H9 (cell line): Measurements from ENCODE around the gene KLHL14. TPM values are rescaled to one million over a fixed set of nuclear protein-coding genes. Genes with fewer than 3 reads are reported as not detected.

Experiments used
- DNase-seq: peaks from one replicate; pipeline ENCODE4 v3.0.0-alpha.2; 2017
- H2AFZ ChIP-seq: one replicate; pipeline ENCODE4 v1.6.1; 2013; ENCODE audit warnings: mild to moderate bottlenecking, low read length, control low read depth, moderate library complexity
- H2AK5ac ChIP-seq: 2 replicates; pipeline ENCODE4 v1.6.1; 2013; ENCODE audit warnings: low read length, control low read depth, mixed read lengths; ENCODE audit not compliant: insufficient read length
- H2BK120ac ChIP-seq: one replicate; pipeline ENCODE4 v1.6.1; 2013; ENCODE audit warnings: low read depth, mild to moderate bottlenecking, low read length, control low read depth, inconsistent platforms; ENCODE audit not compliant: poor library complexity, severe bottlenecking
- H2BK12ac ChIP-seq: 2 replicates; pipeline ENCODE4 v1.6.1; 2013; ENCODE audit warnings: low read length, control low read depth, mixed read lengths, low read depth; ENCODE audit not compliant: insufficient read length
- H2BK15ac ChIP-seq: 2 replicates; pipeline ENCODE4 v1.6.1; 2013; ENCODE audit warnings: low read depth, low read length, control low read depth
- H2BK20ac ChIP-seq: one replicate; pipeline ENCODE4 v1.6.1; 2013; ENCODE audit warnings: low read depth, mild to moderate bottlenecking, low read length, control low read depth, inconsistent platforms; ENCODE audit not compliant: poor library complexity, severe bottlenecking
- H2BK5ac ChIP-seq: 2 replicates; pipeline ENCODE4 v1.6.1; 2013; ENCODE audit warnings: low read length, control low read depth, mixed read lengths; ENCODE audit not compliant: insufficient read length
- H3K14ac ChIP-seq: 2 replicates; pipeline ENCODE4 v1.6.1; 2013; ENCODE audit warnings: low read length, control low read depth; ENCODE audit not compliant: insufficient read depth
- H3K18ac ChIP-seq: 2 replicates; pipeline ENCODE4 v1.6.1; 2013; ENCODE audit warnings: low read depth, mild to moderate bottlenecking, mixed read lengths, low read length, control low read depth; ENCODE audit not compliant: insufficient read length
- H3K23ac ChIP-seq: 2 replicates; pipeline ENCODE4 v1.6.1; 2013; ENCODE audit warnings: low read length, control low read depth, mixed read lengths, low read depth; ENCODE audit not compliant: insufficient read length
- H3K23me2 ChIP-seq: 2 replicates; pipeline ENCODE4 v1.6.1; 2013; ENCODE audit warnings: low read depth, mild to moderate bottlenecking, mixed read lengths, low read length, control low read depth; ENCODE audit not compliant: insufficient read length, poor library complexity, severe bottlenecking
- H3K27ac ChIP-seq: 2 replicates; pipeline ENCODE4 v1.5.1; 2013; ENCODE audit warnings: low read length, control low read depth, mixed read lengths, low read depth; ENCODE audit not compliant: insufficient read length
- H3K27me3 ChIP-seq: 2 replicates; pipeline ENCODE4 v1.6.1; 2013; ENCODE audit warnings: low read length, control low read depth, inconsistent platforms; ENCODE audit not compliant: insufficient read depth
- H3K4ac ChIP-seq: 2 replicates; pipeline ENCODE4 v1.6.1; 2013; ENCODE audit warnings: low read depth, mild to moderate bottlenecking, control low read depth, inconsistent platforms, low read length, moderate library complexity
- H3K4me1 ChIP-seq: 2 replicates; pipeline ENCODE4 v1.6.1; 2013; ENCODE audit warnings: low read length, control low read depth, inconsistent platforms; ENCODE audit not compliant: insufficient read depth
- H3K4me2 ChIP-seq: 2 replicates; pipeline ENCODE4 v1.6.1; 2013; ENCODE audit warnings: low read length, control low read depth, mixed read lengths; ENCODE audit not compliant: insufficient read length, insufficient read depth
- H3K56ac ChIP-seq: 2 replicates; pipeline ENCODE4 v1.6.1; 2013; ENCODE audit warnings: low read depth, mild to moderate bottlenecking, mixed read lengths, low read length, control low read depth; ENCODE audit not compliant: insufficient read length
- H3K79me1 ChIP-seq: 2 replicates; pipeline ENCODE4 v1.6.1; 2013; ENCODE audit warnings: low read depth, mild to moderate bottlenecking, moderate library complexity, low read length, control low read depth, inconsistent platforms; ENCODE audit not compliant: insufficient read depth, poor library complexity, severe bottlenecking
- H3K79me2 ChIP-seq: 2 replicates; pipeline ENCODE4 v1.6.1; 2013; ENCODE audit warnings: low read length, control low read depth, inconsistent platforms; ENCODE audit not compliant: insufficient read depth
- H3K9ac ChIP-seq: 2 replicates; pipeline ENCODE4 v1.6.1; 2013; ENCODE audit warnings: low read length, control low read depth, mixed read lengths; ENCODE audit not compliant: insufficient read length; ENCODE audit errors: extremely low read depth
- H3K9me3 ChIP-seq: one replicate; pipeline ENCODE4 v1.6.1; 2013; ENCODE audit warnings: low read depth, low read length, inconsistent platforms; ENCODE audit not compliant: control insufficient read depth
- H3T11ph ChIP-seq: one replicate; pipeline ENCODE4 v1.6.1; 2013; ENCODE audit warnings: mild to moderate bottlenecking, low read length, control low read depth, inconsistent platforms
- H4K20me1 ChIP-seq: one replicate; pipeline ENCODE4 v1.6.1; 2013; ENCODE audit not compliant: control insufficient read depth, insufficient read length, insufficient read depth
- H4K5ac ChIP-seq: 2 replicates; pipeline ENCODE4 v1.6.1; 2013; ENCODE audit warnings: low read depth, mild to moderate bottlenecking, mixed read lengths, low read length, control low read depth; ENCODE audit not compliant: insufficient read length
- H4K8ac ChIP-seq: replicated peaks from 2 replicates; pipeline ENCODE4 v1.6.1; 2013; ENCODE audit warnings: low read length, control low read depth, mixed read lengths, low read depth; ENCODE audit not compliant: insufficient read length
- H4K91ac ChIP-seq: 2 replicates; pipeline ENCODE4 v1.6.1; 2013; ENCODE audit warnings: low read depth, mild to moderate bottlenecking, moderate library complexity, mixed read lengths, low read length, control low read depth; ENCODE audit not compliant: insufficient read length
- H3K27ac Mint-ChIP-seq, 3 experiments: 2 replicates in 2 of 3; 3 replicates in 1 of 3; pipeline ENCODE4 v1.8.0; 2020 to 2021; ENCODE audit warnings: mixed read lengths in 3 of 3, mild to moderate bottlenecking in 1 of 3, moderate library complexity in 1 of 3
- H3K27me3 Mint-ChIP-seq: 2 replicates; pipeline ENCODE4 v1.8.0; 2021; ENCODE audit warnings: low read depth, mild to moderate bottlenecking, moderate library complexity, mixed read lengths
- H3K36me3 Mint-ChIP-seq, 3 experiments: 2 replicates in 2 of 3; 3 replicates in 1 of 3; pipeline ENCODE4 v1.8.0; 2020 to 2021; ENCODE audit warnings: low read depth in 3 of 3, mixed read lengths in 3 of 3; ENCODE audit not compliant: insufficient read depth in 1 of 3
- H3K4me1 Mint-ChIP-seq, 2 experiments: 2 replicates each; pipeline ENCODE4 v1.8.0; 2020; ENCODE audit warnings: mixed read lengths in 2 of 2
- H3K4me3 Mint-ChIP-seq, 2 experiments: 2 replicates in 1 of 2; 3 replicates in 1 of 2; pipeline ENCODE4 v1.8.0; 2020 to 2021; ENCODE audit warnings: mild to moderate bottlenecking in 2 of 2, mixed read lengths in 2 of 2, moderate library complexity in 1 of 2
- H3K9me3 Mint-ChIP-seq, 2 experiments: 2 replicates in 1 of 2; 3 replicates in 1 of 2; pipeline ENCODE4 v1.8.0; 2020; ENCODE audit warnings: mild to moderate bottlenecking in 2 of 2, mixed read lengths in 2 of 2, moderate library complexity in 1 of 2
- total RNA-seq: library from RNA; stranded (reverse); gene quantifications from 2 replicates; pipeline ENCODE4 v1.2.1, GENCODE V29; 2021
- TF ChIP-seq, protein P1 (sequence below): fragments of 200-600 bp; sonication (generic); conservative IDR thresholded peaks from 3 replicates; pipeline ENCODE4 v1.8.0; 2021; ENCODE audit warnings: antibody characterized with exemption, mild to moderate bottlenecking

The KLHL14 gene
- total RNA-seq, 1 experiment from 2014 or later: 1.0 TPM

DNA sequence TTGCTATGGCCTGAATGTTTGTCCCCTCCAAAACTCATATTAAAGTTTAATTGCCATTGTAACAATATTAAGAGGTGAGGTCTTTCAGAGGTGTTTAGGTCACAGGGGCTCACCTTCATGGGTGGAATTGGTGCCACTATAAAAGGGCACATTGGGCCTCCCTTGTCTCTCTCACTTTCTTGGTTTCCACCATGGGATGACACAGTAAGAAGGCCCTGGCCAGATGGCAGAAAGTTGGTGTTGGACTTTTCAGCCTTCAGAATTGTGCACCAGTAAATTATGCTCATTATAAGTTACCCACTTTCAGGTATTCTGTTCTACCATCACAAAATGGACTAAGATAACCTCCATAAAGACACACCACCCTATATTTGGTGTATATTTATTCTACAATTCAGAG lies 102.1 kb downstream of the KLHL14 start:
- Mint-ChIP-seq H3K27ac (no peak overlapping the region), H3K36me3 (peaks cover 0 to 2% (median 0%) of the 10 kb centered on the region in 3 experiments; a peak in 1 of 7 replicates), H3K4me1 (peaks cover 6% of the 10 kb centered on the region in 2 experiments), H3K4me3 (no peak overlapping the region), H3K9me3 (no peaks in the 10 kb centered on the region; a peak in 1 of 5 replicates), H3K27me3 (no peaks in the 10 kb centered on the region)
- no peak overlapping the region for H3K18ac ChIP-seq
- no peak overlapping the region for H3K14ac ChIP-seq
- no peaks in the 10 kb centered on the region for H3K27me3 ChIP-seq
- no peak for DNase-seq
- H3K56ac ChIP-seq: no peak overlapping the region
- H3K9me3 ChIP-seq: no peaks in the 10 kb centered on the region
- H4K20me1 ChIP-seq: no peaks in the 10 kb centered on the region
- H2BK5ac ChIP-seq: no peak overlapping the region
- H4K8ac ChIP-seq: no peak overlapping the region
- no peak overlapping the region for H2BK15ac ChIP-seq
- no peak overlapping the region for H2BK20ac ChIP-seq
- no peak overlapping the region for H3K9ac ChIP-seq
- no peak overlapping the region for H3K27ac ChIP-seq
- no peak overlapping the region for H2BK120ac ChIP-seq
- no peak overlapping the region for H2BK12ac ChIP-seq
- no peak overlapping the region for H3K4ac ChIP-seq
- TF ChIP-seq, protein P1, sequence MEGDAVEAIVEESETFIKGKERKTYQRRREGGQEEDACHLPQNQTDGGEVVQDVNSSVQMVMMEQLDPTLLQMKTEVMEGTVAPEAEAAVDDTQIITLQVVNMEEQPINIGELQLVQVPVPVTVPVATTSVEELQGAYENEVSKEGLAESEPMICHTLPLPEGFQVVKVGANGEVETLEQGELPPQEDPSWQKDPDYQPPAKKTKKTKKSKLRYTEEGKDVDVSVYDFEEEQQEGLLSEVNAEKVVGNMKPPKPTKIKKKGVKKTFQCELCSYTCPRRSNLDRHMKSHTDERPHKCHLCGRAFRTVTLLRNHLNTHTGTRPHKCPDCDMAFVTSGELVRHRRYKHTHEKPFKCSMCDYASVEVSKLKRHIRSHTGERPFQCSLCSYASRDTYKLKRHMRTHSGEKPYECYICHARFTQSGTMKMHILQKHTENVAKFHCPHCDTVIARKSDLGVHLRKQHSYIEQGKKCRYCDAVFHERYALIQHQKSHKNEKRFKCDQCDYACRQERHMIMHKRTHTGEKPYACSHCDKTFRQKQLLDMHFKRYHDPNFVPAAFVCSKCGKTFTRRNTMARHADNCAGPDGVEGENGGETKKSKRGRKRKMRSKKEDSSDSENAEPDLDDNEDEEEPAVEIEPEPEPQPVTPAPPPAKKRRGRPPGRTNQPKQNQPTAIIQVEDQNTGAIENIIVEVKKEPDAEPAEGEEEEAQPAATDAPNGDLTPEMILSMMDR: no peak
- H3K4me1 ChIP-seq: no peaks in the 10 kb centered on the region
- no peak overlapping the region for H3K23ac ChIP-seq
- H2AK5ac ChIP-seq: no peak overlapping the region
- no peak overlapping the region for H2AFZ ChIP-seq
- no peak overlapping the region for H3K4me2 ChIP-seq
- no peak overlapping the region for H4K5ac ChIP-seq
- no peaks in the 10 kb centered on the region for H3K23me2 ChIP-seq
- no peak overlapping the region for H3T11ph ChIP-seq
- no peaks in the 10 kb centered on the region for H3K79me2 ChIP-seq
- no peaks in the 10 kb centered on the region for H3K79me1 ChIP-seq
- H4K91ac ChIP-seq: no peak overlapping the region
